ENCODE data around the gene DNTTIP2. TPM values are rescaled to one million over a fixed set of nuclear protein-coding genes. Genes with fewer than 3 reads are reported as not detected.

The DNTTIP2 gene
- total RNA-seq, 4 donors from 2014 or later = 31.0 to 50.1 (median 44.7) TPM

GRCh38 chr1:93844262-93845045 lies 34.6 kb downstream of the DNTTIP2 start:
- WGBS = 44% methylated on average over 8 of the region's 8 CpGs

GRCh38 chr1:93842750-93843500 lies 36.1 kb downstream of the DNTTIP2 start:
- Histone ChIP-seq H3K4me3 (no peak overlapping the region), H3K36me3 (peaks cover 3% of the 10 kb centered on the region), H3K27ac (no peak overlapping the region), H3K27me3 (no peaks in the 10 kb centered on the region), H3K4me1 (peaks cover 24% of the 10 kb centered on the region), H3K9me3 (no peaks in the 10 kb centered on the region)
- 85% methylated on average over 5 of the region's 5 CpGs for WGBS
- TF ChIP-seq CTCF (IDR thresholded peaks at IDR 0.05) (no peak), POLR2A (IDR thresholded peaks at IDR 0.05) (no peak), POLR2AphosphoS5 (IDR thresholded peaks at IDR 0.05) (no peak), EP300 (IDR thresholded peaks at IDR 0.05) (no peak)
- no peak for DNase-seq (ENCODE audit: low spot score in 2 of 2)

More at GRCh38 chr1:93844262-93845045, 34.6 kb downstream of the DNTTIP2 start:
- no peak for DNase-seq (ENCODE audit: low spot score in 2 of 2)
- no peaks in the 10 kb centered on the region for H3K27me3 ChIP-seq
- no peaks in the 10 kb centered on the region for H3K9me3 ChIP-seq
- H3K36me3 ChIP-seq = peaks cover 3% of the 10 kb centered on the region
- peak; percentile 49 to 60 for TF ChIP-seq CTCF (IDR thresholded peaks at IDR 0.05)
- peak in 1 of 3 donors; percentile 50 for TF ChIP-seq POLR2AphosphoS5 (IDR thresholded peaks at IDR 0.05)
- TF ChIP-seq POLR2A (IDR thresholded peaks at IDR 0.05) = no peak
- no peak for TF ChIP-seq EP300 (IDR thresholded peaks at IDR 0.05)
- peak overlapping the region; percentile 92 for H3K27ac ChIP-seq
- peaks cover 30% of the 10 kb centered on the region for H3K4me1 ChIP-seq
- no peak overlapping the region for H3K4me3 ChIP-seq

GRCh38 chr1:93841771-93842170 lies 37.2 kb downstream of the DNTTIP2 start:
- Histone ChIP-seq H3K9me3 (no peaks in the 10 kb centered on the region), H3K4me1 (peaks cover 23% of the 10 kb centered on the region), H3K27me3 (no peaks in the 10 kb centered on the region), H3K36me3 (peaks cover 3% of the 10 kb centered on the region), H3K4me3 (no peak overlapping the region), H3K27ac (no peak overlapping the region)
- TF ChIP-seq POLR2AphosphoS5 (IDR thresholded peaks at IDR 0.05) = no peak
- TF ChIP-seq EP300 (IDR thresholded peaks at IDR 0.05) = no peak
- TF ChIP-seq CTCF (IDR thresholded peaks at IDR 0.05) = no peak
- no peak for TF ChIP-seq POLR2A (IDR thresholded peaks at IDR 0.05)
- no peak for DNase-seq (ENCODE audit: low spot score in 2 of 2)
- 97% methylated on average over 3 of the region's 3 CpGs for whole genome bisulfite sequencing

- WGBS = 92% methylated on average over 4 of the region's 4 CpGs
- no peaks in the 10 kb centered on the region for H3K9me3 ChIP-seq
- H3K4me1 ChIP-seq = peaks cover 22% of the 10 kb centered on the region
- TF ChIP-seq POLR2A (IDR thresholded peaks at IDR 0.05) (no peak), CTCF (IDR thresholded peaks at IDR 0.05) (no peak), POLR2AphosphoS5 (IDR thresholded peaks at IDR 0.05) (no peak), EP300 (IDR thresholded peaks at IDR 0.05) (no peak)
- peaks cover 3% of the 10 kb centered on the region for H3K36me3 ChIP-seq
- H3K27ac ChIP-seq = no peak overlapping the region
- no peak for DNase-seq (ENCODE audit: low spot score in 2 of 2)
- no peaks in the 10 kb centered on the region for H3K27me3 ChIP-seq
- H3K4me3 ChIP-seq = no peak overlapping the region
Measured at GRCh38 chr1:93840956-93841482, 38.0 kb downstream of the DNTTIP2 start.

- no peak for DNase-seq (ENCODE audit: low spot score in 2 of 2)
- 87% methylated on average over 2 of the region's 2 CpGs for WGBS
- Histone ChIP-seq H3K4me1 (peaks cover 10% of the 10 kb centered on the region), H3K27me3 (no peaks in the 10 kb centered on the region), H3K36me3 (peaks cover 3% of the 10 kb centered on the region), H3K27ac (no peak overlapping the region), H3K4me3 (no peak overlapping the region), H3K9me3 (no peaks in the 10 kb centered on the region)
- TF ChIP-seq POLR2A (IDR thresholded peaks at IDR 0.05) = no peak
- no peak for TF ChIP-seq EP300 (IDR thresholded peaks at IDR 0.05)
- TF ChIP-seq CTCF (IDR thresholded peaks at IDR 0.05) = no peak
- TF ChIP-seq POLR2AphosphoS5 (IDR thresholded peaks at IDR 0.05) = no peak
Measured at GRCh38 chr1:93839753-93840152, 39.3 kb downstream of the DNTTIP2 start.

All from suprapubic skin (tissue), 4 donors.